Activated CD4-positive, alpha-beta T cell treated with anti-CD3 and anti-CD28 coated beads for 48 hours (primary cell): Measurements from ENCODE around the gene DAZ2.
"Not testable (repeated sequence)": the region's sequence is repeated elsewhere in the genome, so short reads cannot be mapped to it uniquely, and the experiment has no call there.

Experiments
- DNase-seq: peaks from one replicate; pipeline ENCODE4 v3.0.0-alpha.2; 2020

DAZ2 gene

DNA sequence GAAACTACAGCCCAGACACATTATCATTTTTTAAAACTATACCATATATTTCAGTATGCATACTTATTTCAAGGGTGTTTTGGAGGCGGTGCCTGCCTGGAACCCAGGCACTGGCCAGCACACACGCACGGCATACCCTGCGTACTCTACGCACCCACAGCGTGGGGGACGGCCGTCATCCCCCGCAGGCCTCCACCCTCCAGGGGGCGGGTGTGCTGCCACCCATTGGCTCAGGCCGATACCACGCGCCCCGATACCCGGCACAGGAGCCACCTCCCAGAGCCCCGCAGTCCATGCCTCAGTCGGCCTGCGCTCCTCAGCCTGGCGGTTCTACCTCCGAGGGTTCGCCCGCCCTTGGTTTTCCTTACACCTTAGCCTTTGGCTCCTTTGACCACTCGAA, at the start of gene DAZ2:
DAZ2 (plus strand) TSS at position 301 of the 400 bp plus-strand sequence. CDS start 208 bp downstream, outside the sequence.
- not testable (repeated sequence) for DNase-seq

DNA sequence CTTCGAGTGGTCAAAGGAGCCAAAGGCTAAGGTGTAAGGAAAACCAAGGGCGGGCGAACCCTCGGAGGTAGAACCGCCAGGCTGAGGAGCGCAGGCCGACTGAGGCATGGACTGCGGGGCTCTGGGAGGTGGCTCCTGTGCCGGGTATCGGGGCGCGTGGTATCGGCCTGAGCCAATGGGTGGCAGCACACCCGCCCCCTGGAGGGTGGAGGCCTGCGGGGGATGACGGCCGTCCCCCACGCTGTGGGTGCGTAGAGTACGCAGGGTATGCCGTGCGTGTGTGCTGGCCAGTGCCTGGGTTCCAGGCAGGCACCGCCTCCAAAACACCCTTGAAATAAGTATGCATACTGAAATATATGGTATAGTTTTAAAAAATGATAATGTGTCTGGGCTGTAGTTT, 20.4 kb upstream of the DAZ2 start, which contains the start of gene DAZ1:
DAZ1 (minus strand) TSS at position 101 of the 400 bp plus-strand sequence. CDS start 208 bp downstream, outside the sequence.
- not testable (repeated sequence) for DNase-seq

DNA sequence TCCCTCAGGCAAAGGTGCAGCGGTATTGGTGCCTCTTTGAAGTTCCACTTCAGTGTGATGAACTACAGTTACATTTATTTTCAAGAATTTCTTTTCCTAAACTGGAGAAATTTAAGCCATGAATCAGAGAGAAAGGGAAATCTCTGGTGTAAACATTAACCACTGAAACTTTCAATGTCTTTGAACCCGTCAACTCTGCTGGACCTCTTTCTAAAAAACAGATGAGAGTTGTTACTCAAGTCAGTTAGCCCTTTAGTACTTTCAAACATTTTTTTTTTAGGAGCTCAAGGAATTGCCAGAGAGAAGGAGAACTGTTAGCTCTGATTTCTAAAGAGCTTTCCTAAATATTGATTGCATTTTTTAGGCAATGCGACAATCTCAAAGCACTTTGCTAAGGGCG, 11.9 kb upstream of the DAZ2 start:
- not testable (repeated sequence) for DNase-seq

GRCh38 chrY:23209802-23210495, 9.4 kb upstream of the DAZ2 start:
- not testable (repeated sequence) for DNase-seq

DNA sequence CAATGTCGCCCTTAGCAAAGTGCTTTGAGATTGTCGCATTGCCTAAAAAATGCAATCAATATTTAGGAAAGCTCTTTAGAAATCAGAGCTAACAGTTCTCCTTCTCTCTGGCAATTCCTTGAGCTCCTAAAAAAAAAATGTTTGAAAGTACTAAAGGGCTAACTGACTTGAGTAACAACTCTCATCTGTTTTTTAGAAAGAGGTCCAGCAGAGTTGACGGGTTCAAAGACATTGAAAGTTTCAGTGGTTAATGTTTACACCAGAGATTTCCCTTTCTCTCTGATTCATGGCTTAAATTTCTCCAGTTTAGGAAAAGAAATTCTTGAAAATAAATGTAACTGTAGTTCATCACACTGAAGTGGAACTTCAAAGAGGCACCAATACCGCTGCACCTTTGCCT, 8.7 kb upstream of the DAZ2 start:
- not testable (repeated sequence) for DNase-seq
